A549 (cell line): ENCODE measurements around the gene DAD1. TPM values are rescaled to one million over a fixed set of nuclear protein-coding genes. Genes with fewer than 3 reads are reported as not detected.
"Not testable (repeated sequence)": the region's sequence is repeated elsewhere in the genome, so short reads cannot be mapped to it uniquely, and the experiment has no call there.

Source experiments
- ATAC-seq, 2 experiments: fragments of 200-7000 bp in 1 of 2; fragments of >200 bp in 1 of 2; cut with Nextera tagmentation in 1 of 2; cut with Tn5 transposase in 1 of 2; 3 replicates each; pipeline versions ENCODE4 v1.8.0 to v1.9.1; 2018 to 2020; ENCODE audit warnings: mild to moderate bottlenecking in 1 of 2, moderate library complexity in 1 of 2
- CTCF ChIA-PET: fragments of 300-600 bp; sonication (Branson Sonifier 250); formaldehyde crosslinking; extraction: SDS; loops from one replicate; lab custom pipeline; 2021; ENCODE audit warnings: antibody characterized with exemption, inconsistent platforms; lab: Yijun Ruan, JAX
- POLR2A ChIA-PET: fragments of 350-600 bp; formaldehyde crosslinking; extraction: SDS; loops from one replicate; lab custom pipeline; 2021; ENCODE audit warnings: antibody characterized with exemption, inconsistent platforms; lab: Yijun Ruan, JAX
- DNase-seq, 2 experiments: peaks; one replicate each; pipeline versions ENCODE4 v3.0.0 to v3.0.0-alpha.2; 2011 to 2016; ENCODE audit warnings: low read depth in 1 of 2, low spot score in 1 of 2
- FAIRE-seq: peaks from 2 replicates; lab custom pipeline; 2011; peaks lifted over from hg19 to GRCh38; lab: Jason Lieb, UNC
- H3K27ac ChIP-seq, 2 experiments: fragments of >200 bp; sonication (Bioruptor Twin); formaldehyde crosslinking; 3 replicates each; pipeline ENCODE4 v1.5.1; 2016 to 2017
- H3K4me1 ChIP-seq: fragments of >200 bp; sonication (Bioruptor Twin); formaldehyde crosslinking; 3 replicates; pipeline ENCODE4 v1.6.1; 2016
- H3K4me2 ChIP-seq: fragments of >200 bp; sonication (Bioruptor Twin); formaldehyde crosslinking; 3 replicates; pipeline ENCODE4 v1.6.1; 2016
- H3K4me3 ChIP-seq: fragments of >200 bp; sonication (Bioruptor Twin); formaldehyde crosslinking; 3 replicates; pipeline ENCODE4 v1.5.1; 2016
- H3K9me3 ChIP-seq: fragments of >200 bp; sonication (Bioruptor Twin); formaldehyde crosslinking; 3 replicates; pipeline ENCODE4 v1.6.1; 2016
- BCL3 ChIP-seq: fragments of >200 bp; sonication (Bioruptor Twin); formaldehyde crosslinking; IDR thresholded peaks from 3 replicates; pipeline ENCODE4 v1.6.1; 2016
- CBX8 ChIP-seq: fragments of 200-600 bp; sonication (generic); IDR thresholded peaks from 2 replicates; pipeline ENCODE4 v1.6.1; 2016
- CEBPB ChIP-seq, 2 experiments: fragments of >200 bp in 1 of 2; sonication (Bioruptor Twin) in 1 of 2; formaldehyde crosslinking in 1 of 2; IDR thresholded peaks; 2 replicates each; pipeline ENCODE4 v1.6.1; 2012 to 2016
- CHD2 ChIP-seq: fragments of 150-350 bp; IDR thresholded peaks from 2 replicates; pipeline ENCODE4 v1.6.1; 2014; ENCODE audit warnings: low read length; ENCODE audit not compliant: partially characterized antibody
- CHD4 ChIP-seq: fragments of 200-600 bp; sonication (generic); IDR thresholded peaks from 2 replicates; pipeline ENCODE4 v1.6.1; 2016; ENCODE audit warnings: antibody characterized with exemption, mild to moderate bottlenecking, borderline replicate concordance
- CTCF ChIP-seq: fragments of >200 bp; sonication (Bioruptor Twin); formaldehyde crosslinking; IDR thresholded peaks from 3 replicates; pipeline ENCODE4 v1.5.1; 2016
- ESRRA ChIP-seq: fragments of 150-350 bp; IDR thresholded peaks from 2 replicates; pipeline ENCODE4 v1.6.1; 2014; ENCODE audit warnings: mild to moderate bottlenecking, low read length, borderline replicate concordance
- FOXS1 ChIP-seq: fragments of 250-450 bp; sonication (Bioruptor Pico); IDR thresholded peaks from 2 replicates; pipeline ENCODE4 v1.5.0; 2020; ENCODE audit warnings: mild to moderate bottlenecking, moderate library complexity
- GATA3 ChIP-seq: IDR thresholded peaks from 2 replicates; pipeline ENCODE4 v1.6.1; 2012; ENCODE audit warnings: borderline replicate concordance
- HMGXB4 ChIP-seq: fragments of 250-450 bp; sonication (Bioruptor Pico); IDR thresholded peaks from 2 replicates; pipeline ENCODE4 v1.5.0; 2021; ENCODE audit warnings: mild to moderate bottlenecking, moderate library complexity, borderline replicate concordance
- KDM1A ChIP-seq: fragments of 200-600 bp; sonication (generic); IDR thresholded peaks from 2 replicates; pipeline ENCODE4 v1.6.1; 2016; ENCODE audit warnings: low read depth, mild to moderate bottlenecking
- KDM5A ChIP-seq: fragments of 200-600 bp; sonication (generic); IDR thresholded peaks from 2 replicates; pipeline ENCODE4 v1.6.1; 2016; ENCODE audit warnings: antibody characterized with exemption, mild to moderate bottlenecking
- MAFK ChIP-seq: fragments of 450-650 bp; IDR thresholded peaks from 2 replicates; pipeline ENCODE4 v1.6.1; 2014; ENCODE audit not compliant: partially characterized antibody
- MAZ ChIP-seq: fragments of 150-350 bp; IDR thresholded peaks from 2 replicates; pipeline ENCODE4 v1.6.1; 2014; ENCODE audit warnings: antibody characterized with exemption, low read depth, low read length, borderline replicate concordance
- NPAS2 ChIP-seq: fragments of 250-450 bp; sonication (Bioruptor Pico); IDR thresholded peaks from 2 replicates; pipeline ENCODE4 v1.8.0; 2022; ENCODE audit warnings: mild to moderate bottlenecking, moderate library complexity, borderline replicate concordance
- NR3C1 ChIP-seq: fragments of >200 bp; sonication (Bioruptor Twin); formaldehyde crosslinking; IDR thresholded peaks from 3 replicates; pipeline ENCODE4 v1.6.1; 2017
- RAD21 ChIP-seq, 2 experiments: fragments of >200 bp in 1 of 2; sonication (Bioruptor Twin) in 1 of 2; formaldehyde crosslinking in 1 of 2; IDR thresholded peaks in 1 of 2; conservative IDR thresholded peaks in 1 of 2; 2 replicates in 1 of 2; 3 replicates in 1 of 2; pipeline ENCODE4 v1.6.1; 2012 to 2018; ENCODE audit warnings: inconsistent platforms in 1 of 2
- RARB ChIP-seq: fragments of 250-450 bp; sonication (Bioruptor Pico); IDR thresholded peaks from 2 replicates; pipeline ENCODE4 v1.8.0; 2021; ENCODE audit warnings: mild to moderate bottlenecking, moderate library complexity
- TFCP2L1 ChIP-seq: fragments of 250-450 bp; sonication (Bioruptor Pico); IDR thresholded peaks from 2 replicates; pipeline ENCODE4 v1.5.0; 2021; ENCODE audit warnings: mild to moderate bottlenecking
- TP53 ChIP-seq: fragments of 250-450 bp; sonication (Bioruptor Pico); IDR thresholded peaks from 2 replicates; pipeline ENCODE4 v1.5.0; 2021; ENCODE audit warnings: mild to moderate bottlenecking, moderate library complexity
- USF2 ChIP-seq: fragments of 450-650 bp; IDR thresholded peaks from 2 replicates; pipeline ENCODE4 v1.6.1; 2014; ENCODE audit warnings: antibody characterized with exemption
- WGBS: methylation state at CpG from one replicate; pipeline ENCODE4 v1.1.6; 2017; ENCODE audit errors: missing lambda C conversion rate; 5-methylcytosine and 5-hydroxymethylcytosine counted together
- polyA plus RNA-seq, 4 experiments: library from polyadenylated mRNA; depleted of rRNA in 3 of 4; stranded (reverse); fragments of >200 nt; fragmentation: RNase III in 1 of 4; extraction: RNeasy Plus Mini Kit Qiagen cat#74134 plus additional on column Dnase treatment in 1 of 4; gene quantifications; 2 replicates in 3 of 4; 3 replicates in 1 of 4; pipeline ENCODE4 v1.2.3, GENCODE V29; 2011 to 2017

The DAD1 gene
- polyA plus RNA-seq, 2 of the 4 experiments (the other 2 are of a cell fraction), result 317 to 474 TPM

GRCh38 chr14:22554498-22555383 is 34.3 kb downstream of the DAD1 start:
- ATAC-seq (no peak), FAIRE-seq (no peak), DNase-seq (no peak)
- Histone ChIP-seq H3K9me3 (no peaks in the 10 kb centered on the region), H3K4me1 (peaks cover 4% of the 10 kb centered on the region; the same call in 1 of the 3 replicates), H3K4me3 (no peak overlapping the region), H3K27ac (no peak overlapping the region), H3K4me2 (no peak overlapping the region)
- 77% methylated on average over 12 of the region's 15 CpGs for WGBS
- ChIA-PET POLR2A (no interaction called here), CTCF (interaction anchor here (0.6 to 5.6 kb wide), 21 partner anchors 8 to 963 kb away, joined by 3 to 117 read pairs (median 24); partner anchors contain the start of genes CDH24, LRP10 and REM2)
- TF ChIP-seq RARB (CRISPR knock-in tag) (no peak), USF2 (no peak), KDM1A (no peak), CTCF (no peak)

- H3K27ac ChIP-seq, ATAC-seq, H3K4me1 ChIP-seq, H3K4me2 ChIP-seq, FAIRE-seq, H3K4me3 ChIP-seq, DNase-seq, H3K9me3 ChIP-seq, POLR2A ChIA-PET: not testable (repeated sequence)
- CTCF ChIA-PET, result interaction anchor here (1.5 to 5.6 kb wide), 8 partner anchors 7 to 432 kb away, joined by 8 to 117 read pairs (median 40); no protein-coding TSS in a partner anchor
- WGBS, result 71% methylated on average over 9 of the region's 14 CpGs
Measured at GRCh38 chr14:22553861-22554497, 35.0 kb downstream of the DAD1 start.

GRCh38 chr14:22553445-22553844 is 35.6 kb downstream of the DAD1 start:
- peaks cover 3% of the 10 kb centered on the region; the same call in 1 of the 3 replicates for H3K4me1 ChIP-seq
- no peak for FAIRE-seq
- no peaks in the 10 kb centered on the region for H3K9me3 ChIP-seq

GRCh38 chr14:22552827-22553076 is 36.3 kb downstream of the DAD1 start:
- H3K27ac ChIP-seq, result no peak overlapping the region
- no peak overlapping the region for H3K4me2 ChIP-seq
- H3K9me3 ChIP-seq, result no peaks in the 10 kb centered on the region
- TF ChIP-seq TP53 (CRISPR knock-in tag) (no peak), USF2 (no peak), GATA3 (no peak), CHD2 (no peak), FOXS1 (no peak), RAD21 (conservative IDR thresholded peaks at IDR 0.05 in 1 of 2, IDR thresholded peaks at IDR 0.05 in 1 of 2) (no peak), CBX8 (no peak), CEBPB (IDR thresholded peaks at IDR 0.05) (no peak), MAZ (no peak), NPAS2 (CRISPR knock-in tag) (no peak), BCL3 (no peak), CHD4 (no peak)
- no peak for DNase-seq
- ATAC-seq, result no peak
- peaks cover 3% of the 10 kb centered on the region; the same call in 1 of the 3 replicates for H3K4me1 ChIP-seq
- FAIRE-seq, result no peak
- POLR2A ChIA-PET, result no interaction called here
- CTCF ChIA-PET, result interaction anchor here (0.8 to 5.6 kb wide), 16 partner anchors 9 to 505 kb away, joined by 3 to 117 read pairs (median 6); no protein-coding TSS in a partner anchor
- no peak overlapping the region for H3K4me3 ChIP-seq
- WGBS, result 88% methylated on average over 2 of the region's 2 CpGs

More at GRCh38 chr14:22553445-22553844, 35.6 kb downstream of the DAD1 start:
- ChIA-PET POLR2A (no interaction called here), CTCF (interaction anchor here (1.1 to 5.6 kb wide), 6 partner anchors 11 to 348 kb away, joined by 3 to 117 read pairs (median 9); no protein-coding TSS in a partner anchor)
- WGBS, result 77% methylated on average over 5 of the region's 5 CpGs
- H3K4me2 ChIP-seq, result no peak overlapping the region
- ATAC-seq, result no peak
- no peak overlapping the region for H3K4me3 ChIP-seq
- TF ChIP-seq NR3C1, result no peak
- TF ChIP-seq MAFK, result no peak
- no peak for TF ChIP-seq KDM5A
- no peak for TF ChIP-seq HMGXB4 (CRISPR knock-in tag)
- no peak for TF ChIP-seq ESRRA
- no peak for TF ChIP-seq CHD2
- no peak for TF ChIP-seq TFCP2L1 (CRISPR knock-in tag)
- no peak for DNase-seq
- H3K27ac ChIP-seq, result no peak overlapping the region
